ENCODE data around the gene EVI2B.
"Not testable (repeated sequence)": the region's sequence is repeated elsewhere in the genome, so short reads cannot be mapped to it uniquely, and the experiment has no call there.

GRCh38 chr17:31287932-31288331, 25.9 kb downstream of the EVI2B start:
- TF ChIP-seq POLR2A, CTCF (IDR thresholded peaks at IDR 0.05): not testable (repeated sequence)

Measured in ovary (tissue), 3 donors.